AG20443 (cell line): Measurements from ENCODE around the gene TMPRSS6.

Experiments
- DNase-seq: peaks from one replicate; pipeline ENCODE4 v3.0.0; 2012; ENCODE audit warnings: low spot score, mixed read lengths

The TMPRSS6 gene

GRCh38 chr22:37140686-37141323, 31.3 kb upstream of the TMPRSS6 start:
- DNase-seq = no peak

GRCh38 chr22:37139762-37140161, 30.2 kb upstream of the TMPRSS6 start:
- no peak for DNase-seq

GRCh38 chr22:37138849-37139561, 29.5 kb upstream of the TMPRSS6 start:
- no peak for DNase-seq

- no peak for DNase-seq
These were observed 28.6 kb upstream of the TMPRSS6 start for GRCh38 chr22:37137903-37138665.

GRCh38 chr22:37137131-37137530, 27.6 kb upstream of the TMPRSS6 start:
- DNase-seq = no peak

- no peak for DNase-seq
These were observed 25.5 kb upstream of the TMPRSS6 start for GRCh38 chr22:37135023-37135422.

GRCh38 chr22:37133304-37134018, 23.9 kb upstream of the TMPRSS6 start:
- DNase-seq = no peak

- DNase-seq = no peak
These were observed 23.3 kb upstream of the TMPRSS6 start for GRCh38 chr22:37132773-37133172.

GRCh38 chr22:37129866-37130441, 20.4 kb upstream of the TMPRSS6 start:
- DNase-seq = no peak

- DNase-seq = no peak
These were observed 19.2 kb upstream of the TMPRSS6 start for GRCh38 chr22:37128555-37129281.

- no peak for DNase-seq
These were observed 17.9 kb upstream of the TMPRSS6 start for GRCh38 chr22:37127350-37127878.

- DNase-seq = no peak
These were observed 17.4 kb upstream of the TMPRSS6 start for GRCh38 chr22:37126882-37127281.

GRCh38 chr22:37126383-37126782, 16.9 kb upstream of the TMPRSS6 start:
- no peak for DNase-seq

- DNase-seq = no peak
These were observed 14.1 kb upstream of the TMPRSS6 start for GRCh38 chr22:37123649-37124048.

GRCh38 chr22:37122598-37123180, 13.2 kb upstream of the TMPRSS6 start:
- no peak for DNase-seq

GRCh38 chr22:37121887-37122591, 12.5 kb upstream of the TMPRSS6 start:
- peak; percentile 49 for DNase-seq

- DNase-seq = no peak
These were observed 11.2 kb upstream of the TMPRSS6 start for GRCh38 chr22:37120569-37121340.

- DNase-seq = no peak
These were observed 10.4 kb upstream of the TMPRSS6 start for GRCh38 chr22:37119872-37120271.

GRCh38 chr22:37118083-37118482, 8.6 kb upstream of the TMPRSS6 start:
- no peak for DNase-seq
